ENCODE data around the gene ZNF507.

ZNF507 gene

DNA sequence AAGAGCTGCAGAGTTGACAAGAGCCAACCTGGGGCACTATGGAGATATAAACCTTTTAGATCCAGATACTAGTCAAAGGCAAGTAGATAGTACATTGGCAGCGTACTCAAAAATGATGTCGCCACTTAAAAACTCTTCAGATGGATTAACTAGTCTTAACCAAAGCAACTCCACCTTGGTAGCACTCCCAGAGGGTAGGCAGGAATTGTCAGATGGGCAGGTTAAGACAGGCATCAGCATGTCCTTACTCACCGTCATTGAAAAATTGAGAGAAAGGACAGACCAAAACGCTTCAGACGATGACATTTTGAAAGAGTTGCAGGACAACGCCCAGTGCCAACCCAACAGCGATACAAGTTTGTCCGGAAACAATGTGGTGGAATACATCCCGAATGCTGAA, 8.9 kb downstream of the ZNF507 start:
- H3K4me1 ChIP-seq (ENCODE audit: control insufficient read depth, insufficient read depth, low read length, poor library complexity, severe bottlenecking): no peaks in the 10 kb centered on the region
- no peak overlapping the region for H3K4me3 ChIP-seq (ENCODE audit: extremely low read depth, insufficient read depth, low read length, poor library complexity, severe bottlenecking)
- H3K9me3 ChIP-seq (ENCODE audit: control insufficient read depth, low read length): no peaks in the 10 kb centered on the region
- H3K36me3 ChIP-seq (ENCODE audit: control insufficient read depth, insufficient read depth, low read length): peaks cover 72% of the 10 kb centered on the region
- no peak overlapping the region for H3K27ac ChIP-seq (ENCODE audit: low read depth, low read length, severe bottlenecking)
- 95 to 97% methylated on average over 9 of the region's 9 CpGs for WGBS, 2 experiments (ENCODE audit: insufficient coverage in 2 of 2)

DNA sequence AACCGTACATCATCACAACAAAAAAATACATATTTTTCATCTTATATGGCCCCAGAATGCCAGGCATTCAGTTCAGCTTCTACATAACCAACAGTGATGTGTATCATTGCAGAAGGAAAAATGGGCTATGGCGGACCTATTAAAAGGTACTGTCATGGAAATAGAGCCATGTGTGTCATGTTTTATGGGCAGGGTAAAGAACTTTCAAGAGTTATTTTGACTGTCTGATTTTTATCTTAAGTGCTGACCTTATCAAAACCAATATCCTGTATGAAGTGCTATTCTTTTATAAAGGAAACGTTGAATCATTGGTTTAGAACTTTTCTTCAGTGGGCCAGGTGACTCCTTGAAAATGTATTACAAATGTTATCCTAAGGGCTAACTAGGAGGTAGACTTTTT, 9.9 kb downstream of the ZNF507 start:
- 100% methylated on average over 1 of the region's 3 CpGs; no CpG with 5 or more reads in 1 of the 2 experiments for WGBS, 2 experiments (ENCODE audit: insufficient coverage in 2 of 2)
- H3K4me3 ChIP-seq (ENCODE audit: extremely low read depth, insufficient read depth, low read length, poor library complexity, severe bottlenecking): no peak overlapping the region
- H3K36me3 ChIP-seq (ENCODE audit: control insufficient read depth, insufficient read depth, low read length): peaks cover 80% of the 10 kb centered on the region
- H3K9me3 ChIP-seq (ENCODE audit: control insufficient read depth, low read length): no peaks in the 10 kb centered on the region
- no peaks in the 10 kb centered on the region for H3K4me1 ChIP-seq (ENCODE audit: control insufficient read depth, insufficient read depth, low read length, poor library complexity, severe bottlenecking)
- no peak overlapping the region for H3K27ac ChIP-seq (ENCODE audit: low read depth, low read length, severe bottlenecking)

DNA sequence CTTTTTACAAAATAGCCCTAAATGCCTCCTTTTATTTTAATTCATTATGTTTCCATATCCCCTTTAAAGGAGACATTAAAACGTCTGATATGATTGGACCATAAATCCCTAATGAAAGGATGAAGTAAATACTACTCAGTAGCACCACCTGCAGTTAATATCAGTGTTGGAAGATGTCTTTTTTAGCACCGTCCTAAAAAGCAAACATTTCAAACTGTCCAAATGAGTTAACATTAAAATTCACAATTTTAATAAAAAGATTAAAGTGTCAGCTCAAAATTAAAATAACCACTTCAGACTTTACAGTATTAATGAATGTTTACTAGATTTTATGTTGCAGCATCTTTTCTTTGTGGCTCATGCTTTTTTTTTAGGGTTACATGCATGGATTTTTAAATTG, 12.3 kb downstream of the ZNF507 start:
- no peak overlapping the region for H3K4me3 ChIP-seq (ENCODE audit: extremely low read depth, insufficient read depth, low read length, poor library complexity, severe bottlenecking)
- WGBS, 2 experiments (ENCODE audit: insufficient coverage in 2 of 2): no CpG with 5 or more reads among the region's 2 CpGs
- H3K27ac ChIP-seq (ENCODE audit: low read depth, low read length, severe bottlenecking): no peak overlapping the region
- H3K36me3 ChIP-seq (ENCODE audit: control insufficient read depth, insufficient read depth, low read length): peaks cover 93% of the 10 kb centered on the region
- H3K4me1 ChIP-seq (ENCODE audit: control insufficient read depth, insufficient read depth, low read length, poor library complexity, severe bottlenecking): no peaks in the 10 kb centered on the region
- H3K9me3 ChIP-seq (ENCODE audit: control insufficient read depth, low read length): no peaks in the 10 kb centered on the region

DNA sequence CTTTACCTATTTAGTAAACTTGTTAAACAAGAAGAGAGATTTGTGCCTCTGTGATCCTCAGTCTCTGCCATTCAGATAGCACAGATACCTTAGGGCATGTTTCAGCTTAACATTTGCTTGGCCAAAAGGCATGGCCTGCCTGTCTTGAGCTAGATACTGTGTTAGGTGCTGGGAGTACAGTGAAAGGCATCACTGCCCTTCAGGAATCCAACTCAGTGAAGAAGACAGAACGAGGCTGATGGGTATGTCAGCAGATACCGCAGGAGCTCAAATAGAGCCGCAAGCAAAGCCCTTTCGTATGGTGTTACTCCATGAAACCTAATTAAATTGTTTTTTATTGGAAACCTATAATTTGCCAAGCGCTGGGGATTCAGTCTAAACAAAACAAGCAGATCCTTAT, 12.9 kb downstream of the ZNF507 start:
- Histone ChIP-seq H3K4me3 (ENCODE audit: extremely low read depth, insufficient read depth, low read length, poor library complexity, severe bottlenecking) (no peak overlapping the region), H3K36me3 (ENCODE audit: control insufficient read depth, insufficient read depth, low read length) (peaks cover 93% of the 10 kb centered on the region), H3K27ac (ENCODE audit: low read depth, low read length, severe bottlenecking) (no peak overlapping the region), H3K4me1 (ENCODE audit: control insufficient read depth, insufficient read depth, low read length, poor library complexity, severe bottlenecking) (no peaks in the 10 kb centered on the region), H3K9me3 (ENCODE audit: control insufficient read depth, low read length) (no peaks in the 10 kb centered on the region)
- 93 to 100% methylated on average over 2 to 4 of the region's 5 CpGs for WGBS, 2 experiments (ENCODE audit: insufficient coverage in 2 of 2)

DNA sequence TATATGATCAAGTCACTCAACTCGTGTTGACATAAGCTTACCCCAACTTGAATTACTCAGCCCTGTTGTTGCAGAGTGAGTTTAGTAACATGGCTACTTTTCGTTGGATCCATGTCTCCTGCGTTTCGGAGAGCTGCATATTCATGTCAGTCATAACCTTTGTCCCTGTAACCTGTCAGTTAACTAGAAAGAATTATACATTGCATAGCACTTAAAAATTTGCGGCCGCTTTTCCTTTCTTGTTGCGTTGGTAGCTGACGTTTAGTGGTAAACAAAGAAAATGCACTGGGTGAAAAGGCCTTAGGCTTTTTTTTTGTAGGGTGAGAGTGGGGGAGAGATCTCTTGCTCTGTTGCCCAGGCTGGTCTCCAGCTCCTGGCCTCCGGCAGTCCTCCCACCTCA, 14.2 kb downstream of the ZNF507 start:
- Histone ChIP-seq H3K27ac (ENCODE audit: low read depth, low read length, severe bottlenecking) (no peak overlapping the region), H3K4me1 (ENCODE audit: control insufficient read depth, insufficient read depth, low read length, poor library complexity, severe bottlenecking) (no peaks in the 10 kb centered on the region), H3K36me3 (ENCODE audit: control insufficient read depth, insufficient read depth, low read length) (peaks cover 90% of the 10 kb centered on the region), H3K9me3 (ENCODE audit: control insufficient read depth, low read length) (no peaks in the 10 kb centered on the region), H3K4me3 (ENCODE audit: extremely low read depth, insufficient read depth, low read length, poor library complexity, severe bottlenecking) (no peak overlapping the region)
- 94 to 100% methylated on average over 1 to 4 of the region's 9 CpGs for WGBS, 2 experiments (ENCODE audit: insufficient coverage in 2 of 2)

DNA sequence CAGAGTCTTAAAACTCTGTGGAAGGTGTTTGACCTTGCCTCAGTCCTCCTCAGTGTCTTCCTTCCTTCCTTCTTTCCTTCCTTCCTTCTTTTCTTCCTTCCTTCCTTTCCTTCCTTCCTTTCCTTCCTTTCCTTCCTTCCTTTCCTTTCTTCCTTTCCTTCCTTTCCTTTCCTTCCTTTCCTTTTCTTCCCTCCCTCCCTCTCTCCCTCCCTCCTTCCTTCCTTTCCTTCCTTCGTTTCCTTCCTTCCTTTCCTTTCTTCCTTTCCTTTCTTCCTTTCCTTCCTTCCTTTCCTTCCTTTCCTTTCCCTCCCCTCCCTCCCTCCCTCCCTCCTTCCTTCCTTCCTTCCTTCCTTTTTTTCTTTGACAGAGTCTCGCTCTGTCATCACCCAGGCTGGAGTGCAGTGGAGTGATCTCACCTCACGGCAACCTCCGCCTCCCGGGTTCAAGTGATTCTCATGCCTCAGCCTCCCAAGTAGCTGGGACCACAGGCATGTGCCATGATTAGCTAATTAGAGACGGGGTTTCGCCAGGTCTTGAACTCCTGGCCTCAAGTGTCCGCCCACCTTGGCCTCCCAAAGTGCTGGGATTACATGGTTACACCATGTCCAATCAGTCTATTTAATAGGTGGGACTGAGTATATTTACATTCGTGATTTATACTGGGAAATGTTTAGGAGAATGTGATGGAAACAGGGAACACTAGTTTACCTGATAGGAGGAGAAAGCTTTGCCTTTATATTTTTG, 16.3 kb downstream of the ZNF507 start:
- 90 to 91% methylated on average over 6 to 8 of the region's 9 CpGs for WGBS, 2 experiments (ENCODE audit: insufficient coverage in 2 of 2)
- Histone ChIP-seq H3K27ac (ENCODE audit: low read depth, low read length, severe bottlenecking) (no peak overlapping the region), H3K36me3 (ENCODE audit: control insufficient read depth, insufficient read depth, low read length) (peaks cover 76% of the 10 kb centered on the region), H3K4me3 (ENCODE audit: extremely low read depth, insufficient read depth, low read length, poor library complexity, severe bottlenecking) (no peak overlapping the region), H3K4me1 (ENCODE audit: control insufficient read depth, insufficient read depth, low read length, poor library complexity, severe bottlenecking) (no peaks in the 10 kb centered on the region), H3K9me3 (ENCODE audit: control insufficient read depth, low read length) (no peaks in the 10 kb centered on the region)

DNA sequence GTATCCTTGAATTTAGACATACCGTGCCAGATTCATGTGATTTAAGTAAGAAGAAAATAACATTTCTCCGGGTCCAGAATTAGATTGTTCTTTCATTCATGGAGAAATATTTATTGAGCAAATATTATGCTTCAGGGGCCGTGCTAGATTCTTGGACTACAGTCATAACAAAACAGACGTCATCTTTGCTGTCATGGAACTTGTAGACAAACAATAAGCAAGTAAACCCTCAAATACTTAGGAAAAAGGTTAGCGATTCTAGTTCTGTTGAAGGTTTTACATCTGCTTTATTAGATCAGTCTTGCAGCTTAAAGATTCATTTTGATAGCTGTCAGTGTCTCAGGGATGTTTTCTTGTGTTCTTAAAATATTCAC, 16.9 kb downstream of the ZNF507 start:
- 100% methylated on average over 2 to 4 of the region's 5 CpGs for WGBS, 2 experiments (ENCODE audit: insufficient coverage in 2 of 2)
- Histone ChIP-seq H3K27ac (ENCODE audit: low read depth, low read length, severe bottlenecking) (no peak overlapping the region), H3K36me3 (ENCODE audit: control insufficient read depth, insufficient read depth, low read length) (peaks cover 74% of the 10 kb centered on the region), H3K9me3 (ENCODE audit: control insufficient read depth, low read length) (no peaks in the 10 kb centered on the region), H3K4me1 (ENCODE audit: control insufficient read depth, insufficient read depth, low read length, poor library complexity, severe bottlenecking) (no peaks in the 10 kb centered on the region), H3K4me3 (ENCODE audit: extremely low read depth, insufficient read depth, low read length, poor library complexity, severe bottlenecking) (no peak overlapping the region)

DNA sequence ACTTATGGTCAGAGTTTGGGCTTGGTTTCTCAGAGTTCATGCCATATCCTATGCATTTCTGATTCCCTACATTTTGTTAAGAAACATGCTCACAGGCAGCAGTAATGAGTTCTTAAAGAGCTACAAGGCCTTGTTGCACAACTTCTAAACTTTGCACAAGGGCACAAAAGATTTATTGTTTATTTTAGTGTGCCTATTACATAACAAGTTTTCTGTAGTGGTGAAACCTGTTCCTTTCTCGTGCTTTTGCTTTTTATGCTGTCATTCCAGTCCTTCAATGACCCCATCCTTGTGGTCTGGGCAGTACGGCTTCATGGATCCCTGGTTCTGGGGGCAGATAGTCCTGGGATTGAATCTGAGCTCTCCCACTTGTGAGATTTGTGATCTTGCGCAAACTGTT, 17.8 kb downstream of the ZNF507 start:
- no peak overlapping the region for H3K4me3 ChIP-seq (ENCODE audit: extremely low read depth, insufficient read depth, low read length, poor library complexity, severe bottlenecking)
- H3K36me3 ChIP-seq (ENCODE audit: control insufficient read depth, insufficient read depth, low read length): peaks cover 65% of the 10 kb centered on the region
- 94 to 100% methylated on average over 2 to 3 of the region's 3 CpGs for WGBS, 2 experiments (ENCODE audit: insufficient coverage in 2 of 2)
- H3K27ac ChIP-seq (ENCODE audit: low read depth, low read length, severe bottlenecking): no peak overlapping the region
- no peaks in the 10 kb centered on the region for H3K9me3 ChIP-seq (ENCODE audit: control insufficient read depth, low read length)
- no peaks in the 10 kb centered on the region for H3K4me1 ChIP-seq (ENCODE audit: control insufficient read depth, insufficient read depth, low read length, poor library complexity, severe bottlenecking)

DNA sequence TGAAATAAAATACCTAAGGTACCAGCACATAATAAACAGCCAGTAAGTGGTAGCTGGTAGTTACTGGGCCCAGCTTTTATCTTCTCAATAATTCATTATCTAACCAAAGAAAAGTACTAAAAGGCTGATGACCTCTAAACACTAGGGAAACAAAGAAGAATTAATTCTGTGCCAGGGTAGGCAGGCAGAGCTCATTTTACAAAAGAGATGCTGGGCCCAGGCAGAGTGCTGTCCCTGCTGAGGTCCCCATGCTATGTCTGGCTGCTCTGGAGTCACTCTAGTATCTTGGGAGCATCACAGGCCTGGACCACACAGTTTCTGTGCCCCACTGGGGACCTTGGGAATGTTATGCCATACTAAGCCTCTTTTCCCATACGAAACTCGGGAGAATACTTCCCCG, 18.2 kb downstream of the ZNF507 start:
- H3K27ac ChIP-seq (ENCODE audit: low read depth, low read length, severe bottlenecking): no peak overlapping the region
- WGBS, 2 experiments (ENCODE audit: insufficient coverage in 2 of 2): no CpG with 5 or more reads among the region's 3 CpGs
- no peaks in the 10 kb centered on the region for H3K4me1 ChIP-seq (ENCODE audit: control insufficient read depth, insufficient read depth, low read length, poor library complexity, severe bottlenecking)

DNA sequence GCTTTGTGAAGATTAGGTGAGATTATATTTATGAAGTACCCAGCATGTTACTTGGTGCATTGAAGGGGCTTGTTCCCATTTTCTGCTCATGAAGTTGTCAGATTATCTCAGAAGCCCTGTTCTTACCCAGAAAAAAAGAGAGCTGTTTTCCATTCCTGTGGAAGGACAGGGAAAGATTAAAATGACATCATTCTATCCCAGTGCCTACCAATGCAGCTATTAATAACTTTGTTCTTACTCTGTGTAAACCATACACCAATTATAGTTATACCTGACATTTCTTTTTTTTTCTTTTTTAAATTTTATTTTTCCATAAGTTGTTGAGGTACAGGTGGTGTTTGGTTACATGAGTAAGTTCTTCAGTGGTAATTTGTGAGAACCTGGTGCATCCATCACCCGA, 18.6 kb downstream of the ZNF507 start:
- Histone ChIP-seq H3K27ac (ENCODE audit: low read depth, low read length, severe bottlenecking) (no peak overlapping the region), H3K36me3 (ENCODE audit: control insufficient read depth, insufficient read depth, low read length) (peaks cover 63% of the 10 kb centered on the region), H3K4me3 (ENCODE audit: extremely low read depth, insufficient read depth, low read length, poor library complexity, severe bottlenecking) (no peak overlapping the region), H3K9me3 (ENCODE audit: control insufficient read depth, low read length) (no peaks in the 10 kb centered on the region), H3K4me1 (ENCODE audit: control insufficient read depth, insufficient read depth, low read length, poor library complexity, severe bottlenecking) (no peaks in the 10 kb centered on the region)
- WGBS, 2 experiments (ENCODE audit: insufficient coverage in 2 of 2): 100% methylated on average over 1 of the region's 1 CpG; no CpG with 5 or more reads in 1 of the 2 experiments

More for the DNA sequence above, 18.2 kb downstream of the ZNF507 start:
- no peaks in the 10 kb centered on the region for H3K9me3 ChIP-seq (ENCODE audit: control insufficient read depth, low read length)
- peaks cover 61% of the 10 kb centered on the region for H3K36me3 ChIP-seq (ENCODE audit: control insufficient read depth, insufficient read depth, low read length)
- H3K4me3 ChIP-seq (ENCODE audit: extremely low read depth, insufficient read depth, low read length, poor library complexity, severe bottlenecking): no peak overlapping the region

DNA sequence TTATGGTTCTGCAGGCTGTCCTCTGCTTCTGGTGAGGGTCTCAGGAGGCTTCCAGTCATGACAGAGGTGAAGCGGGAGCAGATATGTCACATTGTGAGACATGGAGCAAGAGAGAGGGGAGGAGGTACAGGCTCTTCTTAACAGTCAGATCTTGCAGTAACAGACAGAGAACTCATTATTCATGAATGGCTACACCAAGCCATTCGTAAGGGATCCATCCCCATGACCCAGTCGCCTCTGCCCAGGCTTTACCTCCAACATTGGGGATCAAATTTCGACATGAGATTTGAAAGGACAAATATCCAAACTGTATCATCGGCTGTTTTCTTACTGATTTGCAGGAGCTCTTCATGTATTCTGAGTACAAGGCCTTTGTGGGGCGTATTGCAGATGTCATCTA, 21.7 kb downstream of the ZNF507 start:
- peaks cover 66% of the 10 kb centered on the region for H3K36me3 ChIP-seq (ENCODE audit: control insufficient read depth, insufficient read depth, low read length)
- H3K4me1 ChIP-seq (ENCODE audit: control insufficient read depth, insufficient read depth, low read length, poor library complexity, severe bottlenecking): no peaks in the 10 kb centered on the region
- H3K9me3 ChIP-seq (ENCODE audit: control insufficient read depth, low read length): no peaks in the 10 kb centered on the region
- WGBS, 2 experiments (ENCODE audit: insufficient coverage in 2 of 2): 57 to 78% methylated on average over 3 to 6 of the region's 6 CpGs
- H3K27ac ChIP-seq (ENCODE audit: low read depth, low read length, severe bottlenecking): no peak overlapping the region
- no peak overlapping the region for H3K4me3 ChIP-seq (ENCODE audit: extremely low read depth, insufficient read depth, low read length, poor library complexity, severe bottlenecking)

Data from mesodermal cell (in vitro differentiated cells).